ENCODE data around the gene KHNYN. TPM values are rescaled to one million over a fixed set of nuclear protein-coding genes. Genes with fewer than 3 reads are reported as not detected.
A peak's percentile ranks its signal among the peaks of the same experiment; 100 is the strongest.

KHNYN gene
- total and polyA plus RNA-seq, 12 donors: 18.5 to 76.9 (median 45.1) TPM

- Histone ChIP-seq H3K27me3 (peaks cover 6% of the 10 kb centered on the region), H3K4me3 (no peak overlapping the region), H3K27ac (peak overlapping the region in 2 of 5 donors; percentile 45 to 58), H3K36me3 (replicated peaks in 1 of 2) (no peaks in the 10 kb centered on the region), H3K4me1 (replicated peaks in 1 of 2) (peaks cover 0 to 8% of the 10 kb centered on the region in 2 donors), H3K9me3 (replicated peaks in 1 of 3) (no peaks in the 10 kb centered on the region)
- intact Hi-C loops (cut with DNase I): no loop called here
- TF ChIP-seq POLR2A (IDR thresholded peaks at IDR 0.05): no peak
- TF ChIP-seq, protein P1, sequence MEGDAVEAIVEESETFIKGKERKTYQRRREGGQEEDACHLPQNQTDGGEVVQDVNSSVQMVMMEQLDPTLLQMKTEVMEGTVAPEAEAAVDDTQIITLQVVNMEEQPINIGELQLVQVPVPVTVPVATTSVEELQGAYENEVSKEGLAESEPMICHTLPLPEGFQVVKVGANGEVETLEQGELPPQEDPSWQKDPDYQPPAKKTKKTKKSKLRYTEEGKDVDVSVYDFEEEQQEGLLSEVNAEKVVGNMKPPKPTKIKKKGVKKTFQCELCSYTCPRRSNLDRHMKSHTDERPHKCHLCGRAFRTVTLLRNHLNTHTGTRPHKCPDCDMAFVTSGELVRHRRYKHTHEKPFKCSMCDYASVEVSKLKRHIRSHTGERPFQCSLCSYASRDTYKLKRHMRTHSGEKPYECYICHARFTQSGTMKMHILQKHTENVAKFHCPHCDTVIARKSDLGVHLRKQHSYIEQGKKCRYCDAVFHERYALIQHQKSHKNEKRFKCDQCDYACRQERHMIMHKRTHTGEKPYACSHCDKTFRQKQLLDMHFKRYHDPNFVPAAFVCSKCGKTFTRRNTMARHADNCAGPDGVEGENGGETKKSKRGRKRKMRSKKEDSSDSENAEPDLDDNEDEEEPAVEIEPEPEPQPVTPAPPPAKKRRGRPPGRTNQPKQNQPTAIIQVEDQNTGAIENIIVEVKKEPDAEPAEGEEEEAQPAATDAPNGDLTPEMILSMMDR (IDR thresholded peaks at IDR 0.05): no peak
- DNase-seq: peak in 1 of 7 donors; percentile 14
- 59 to 64% (median 62%) methylated on average over 10 to 11 of the region's 11 CpGs for WGBS, 4 donors
These were observed 40.4 kb upstream of the KHNYN start for GRCh38 chr14:24389226-24389848.

DNA sequence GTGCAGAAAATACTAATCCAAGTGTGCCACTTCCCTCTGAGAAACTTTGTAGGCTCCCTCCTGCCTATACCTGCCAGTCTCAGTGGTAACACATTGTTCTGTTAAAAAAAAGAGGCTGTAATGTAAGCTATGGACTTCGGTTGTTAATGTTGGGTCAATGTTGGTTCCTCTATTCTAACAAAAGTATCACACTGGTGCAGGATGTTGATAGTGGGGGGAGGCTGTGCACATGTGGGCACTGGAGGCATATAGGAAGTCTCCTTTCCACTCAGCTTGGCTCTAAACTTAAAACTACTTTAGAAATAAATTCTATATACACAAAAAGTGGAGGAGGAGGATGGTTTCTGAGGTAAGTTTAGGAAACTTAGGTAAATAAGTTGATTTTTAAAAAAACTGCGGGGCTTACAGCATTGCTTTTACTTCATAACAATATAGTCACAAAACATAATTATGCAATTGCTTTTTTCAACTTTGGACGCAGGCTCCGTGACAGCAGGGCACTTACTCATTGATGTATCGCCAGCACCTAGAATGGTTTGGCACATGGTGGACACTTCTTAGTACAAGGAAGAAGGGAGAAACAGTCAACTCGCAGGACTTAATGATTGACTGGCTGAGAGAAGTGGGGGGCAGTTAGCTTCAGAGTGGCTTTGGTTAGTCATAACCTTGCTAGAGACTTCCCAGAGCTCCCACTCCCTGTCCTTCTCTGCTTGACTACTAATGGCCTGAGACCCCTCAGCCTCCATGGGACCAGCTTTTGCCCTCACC, 38.9 kb upstream of the KHNYN start:
- intact Hi-C loops (cut with DNase I): no loop called here
- Histone ChIP-seq H3K9me3 (replicated peaks in 1 of 3) (no peaks in the 10 kb centered on the region), H3K4me3 (no peak overlapping the region), H3K4me1 (replicated peaks in 1 of 2) (peaks cover 0 to 8% of the 10 kb centered on the region in 2 donors), H3K36me3 (replicated peaks in 1 of 2) (no peaks in the 10 kb centered on the region), H3K27me3 (peaks cover 6% of the 10 kb centered on the region), H3K27ac (no peak overlapping the region)
- peak in 1 of 7 donors; percentile 4 for DNase-seq
- WGBS, 4 donors: 62 to 74% (median 64%) methylated on average over 6 of the region's 6 CpGs
- no peak for TF ChIP-seq POLR2A (IDR thresholded peaks at IDR 0.05)
- TF ChIP-seq, protein P1 (IDR thresholded peaks at IDR 0.05): no peak

GRCh38 chr14:24392325-24393091, 37.2 kb upstream of the KHNYN start:
- H3K27me3 ChIP-seq: peaks cover 6% of the 10 kb centered on the region
- DNase-seq: no peak
- H3K36me3 ChIP-seq (replicated peaks in 1 of 2): no peaks in the 10 kb centered on the region
- intact Hi-C loops (cut with DNase I): no loop called here
- no peak overlapping the region for H3K4me3 ChIP-seq
- TF ChIP-seq, protein P1 (IDR thresholded peaks at IDR 0.05): no peak
- TF ChIP-seq POLR2A (IDR thresholded peaks at IDR 0.05): no peak
- H3K9me3 ChIP-seq (replicated peaks in 1 of 3): no peaks in the 10 kb centered on the region
- peaks cover 0 to 8% of the 10 kb centered on the region in 2 donors for H3K4me1 ChIP-seq (replicated peaks in 1 of 2)
- 64 to 69% (median 65%) methylated on average over 8 of the region's 8 CpGs for WGBS, 4 donors
- no peak overlapping the region for H3K27ac ChIP-seq

- Histone ChIP-seq H3K36me3 (replicated peaks in 1 of 2) (no peaks in the 10 kb centered on the region), H3K9me3 (replicated peaks in 1 of 3) (no peaks in the 10 kb centered on the region), H3K27ac (no peak overlapping the region), H3K4me3 (no peak overlapping the region), H3K4me1 (replicated peaks in 1 of 2) (peaks cover 6 to 11% of the 10 kb centered on the region in 2 donors), H3K27me3 (peaks cover 6% of the 10 kb centered on the region)
- WGBS, 4 donors: 48 to 56% (median 49%) methylated on average over 3 of the region's 3 CpGs
- TF ChIP-seq, protein P1 (IDR thresholded peaks at IDR 0.05): no peak
- no peak for TF ChIP-seq POLR2A (IDR thresholded peaks at IDR 0.05)
- DNase-seq: no peak
- intact Hi-C loops (cut with DNase I): no loop called here
These were observed 35.5 kb upstream of the KHNYN start for GRCh38 chr14:24394275-24394674.
